CD4-positive, alpha-beta memory T cell (primary cell): ENCODE measurements around the gene OAT. TPM values are rescaled to one million over a fixed set of nuclear protein-coding genes. Genes with fewer than 3 reads are reported as not detected.
"Not testable (repeated sequence)": the region's sequence is repeated elsewhere in the genome, so short reads cannot be mapped to it uniquely, and the experiment has no call there.

Experiments
- CTCF ChIA-PET: fragments of 350-600 bp; sonication (Branson Sonifier 250); formaldehyde crosslinking; loops from one replicate; lab custom pipeline; 2021; ENCODE audit warnings: inconsistent platforms; ENCODE audit not compliant: partially characterized antibody; lab: Charles Lee
- POLR2A ChIA-PET: fragments of 350-600 bp; sonication (Branson Sonifier 250); formaldehyde crosslinking; loops from one replicate; lab custom pipeline; 2021; ENCODE audit not compliant: partially characterized antibody; lab: Charles Lee
- DNase-seq, 5 donors: peaks; one replicate each; pipeline versions ENCODE4 v3.0.0 to v3.0.0-alpha.2; 2020 to 2022; ENCODE audit warnings: mixed read lengths in 1 of 5
- H3K27ac ChIP-seq: one replicate; pipeline ENCODE4 v1.7.0; 2013; ENCODE audit warnings: low read depth, low read length
- H3K27me3 ChIP-seq: 2 replicates; pipeline ENCODE4 v1.7.0; 2013; ENCODE audit warnings: mild to moderate bottlenecking, low read length, moderate library complexity; ENCODE audit not compliant: insufficient read depth
- H3K36me3 ChIP-seq: 2 replicates; pipeline ENCODE4 v1.7.0; 2013; ENCODE audit warnings: mild to moderate bottlenecking, low read length, moderate library complexity; ENCODE audit not compliant: insufficient read depth
- H3K4me1 ChIP-seq: 2 replicates; pipeline ENCODE4 v1.7.0; 2013; ENCODE audit warnings: mild to moderate bottlenecking, low read length, moderate library complexity; ENCODE audit not compliant: insufficient read depth
- H3K4me3 ChIP-seq, 2 donors: one replicate each; pipeline ENCODE4 v1.7.0; 2013; ENCODE audit warnings: low read length in 2 of 2, mild to moderate bottlenecking in 1 of 2
- H3K9me3 ChIP-seq, 2 donors: one replicate each; pipeline ENCODE4 v1.7.0; 2013; ENCODE audit warnings: low read length in 2 of 2, control low read depth in 1 of 2; ENCODE audit not compliant: control insufficient read depth in 1 of 2
- H3K27ac Mint-ChIP-seq, 7 donors: one replicate each; pipeline ENCODE4 v1.8.0; 2020 to 2021; ENCODE audit warnings: mixed read lengths in 7 of 7, mild to moderate bottlenecking in 6 of 7, inconsistent platforms in 3 of 7, moderate library complexity in 3 of 7
- H3K27me3 Mint-ChIP-seq, 2 donors: one replicate each; pipeline ENCODE4 v1.8.0; 2020 to 2021; ENCODE audit warnings: mixed read lengths in 2 of 2
- H3K36me3 Mint-ChIP-seq, 2 donors: one replicate each; pipeline ENCODE4 v1.8.0; 2020 to 2021; ENCODE audit warnings: mixed read lengths in 2 of 2, inconsistent platforms in 1 of 2, mild to moderate bottlenecking in 1 of 2
- H3K4me1 Mint-ChIP-seq, 4 donors: one replicate each; pipeline ENCODE4 v1.8.0; 2020 to 2021; ENCODE audit warnings: mixed read lengths in 4 of 4, mild to moderate bottlenecking in 1 of 4
- H3K4me3 Mint-ChIP-seq, 8 donors: one replicate each; pipeline ENCODE4 v1.8.0; 2020 to 2021; ENCODE audit warnings: mixed read lengths in 8 of 8, mild to moderate bottlenecking in 7 of 8, moderate library complexity in 6 of 8, inconsistent platforms in 3 of 8
- H3K9me3 Mint-ChIP-seq, 8 donors: one replicate each; pipeline ENCODE4 v1.8.0; 2020 to 2021; ENCODE audit warnings: mixed read lengths in 8 of 8, mild to moderate bottlenecking in 5 of 8, inconsistent platforms in 3 of 8, moderate library complexity in 1 of 8
- intact Hi-C: fragments of 100-400 bp; cut with micrococcal nuclease; formaldehyde crosslinking; loops from one replicate; pipeline ENCODE4 v1.15.1; 2023
- polyA plus RNA-seq, 2 donors: library from polyadenylated mRNA; unstranded; fragments of 300-500 nt; fragmentation: Illumina TruSeq; gene quantifications; one replicate each; pipeline ENCODE4 v1.2.3, GENCODE V29; 2021
- total RNA-seq, 2 experiments: library from RNA; stranded (reverse); gene quantifications; one replicate each; pipeline ENCODE4 v1.2.3, GENCODE V29; 2021

OAT gene
- total and polyA plus RNA-seq, 4 experiments from 2014 or later = 34.8 to 80.4 (median 51.0) TPM

DNA sequence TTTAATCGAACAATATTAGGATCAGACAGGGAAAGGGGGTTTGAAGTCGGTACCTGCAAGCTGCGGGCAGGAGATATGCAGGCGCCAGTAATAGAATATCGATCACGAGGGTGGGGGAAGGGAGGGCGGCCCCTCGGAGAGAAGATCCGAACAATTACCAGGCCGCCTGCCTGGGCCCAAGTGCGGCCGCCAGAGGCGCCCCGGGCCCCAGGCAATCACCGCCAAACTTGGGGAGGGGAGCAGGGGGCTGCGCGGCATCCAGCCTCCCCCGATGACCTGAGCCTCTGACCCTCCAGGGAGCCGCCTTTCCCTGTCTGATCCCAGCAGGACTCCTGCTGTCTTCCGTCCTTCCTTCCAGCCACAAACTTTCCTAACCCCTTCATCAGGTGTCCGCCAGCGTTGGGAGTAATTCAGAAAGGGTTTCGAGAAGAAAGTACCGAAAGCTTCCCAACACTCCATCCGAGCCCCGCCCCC lies 30.0 kb upstream of the OAT start:
- no peak overlapping the region for H3K27ac Mint-ChIP-seq
- peak overlapping the region in 3 of 8 donors; percentile 49 to 77 (median 65) for H3K4me3 Mint-ChIP-seq
- ChIA-PET CTCF (interaction anchor here (0.6 kb wide), 1 partner anchor 16 kb away, joined by 3 read pairs; no protein-coding TSS in a partner anchor), POLR2A (no interaction called here)
- no peak for DNase-seq
- intact Hi-C loops = no loop called here
- Histone ChIP-seq H3K9me3 (no peaks in the 10 kb centered on the region), H3K27ac (no peak overlapping the region), H3K36me3 (no peaks in the 10 kb centered on the region), H3K4me1 (peaks cover 16% of the 10 kb centered on the region), H3K4me3 (no peak overlapping the region), H3K27me3 (peaks cover 36% of the 10 kb centered on the region)
- no peaks in the 10 kb centered on the region for H3K9me3 Mint-ChIP-seq
- no peaks in the 10 kb centered on the region for H3K36me3 Mint-ChIP-seq
- H3K27me3 Mint-ChIP-seq = peaks cover 64% of the 10 kb centered on the region in 2 donors
- peaks cover 11 to 33% (median 21%) of the 10 kb centered on the region in 4 donors for H3K4me1 Mint-ChIP-seq

DNA sequence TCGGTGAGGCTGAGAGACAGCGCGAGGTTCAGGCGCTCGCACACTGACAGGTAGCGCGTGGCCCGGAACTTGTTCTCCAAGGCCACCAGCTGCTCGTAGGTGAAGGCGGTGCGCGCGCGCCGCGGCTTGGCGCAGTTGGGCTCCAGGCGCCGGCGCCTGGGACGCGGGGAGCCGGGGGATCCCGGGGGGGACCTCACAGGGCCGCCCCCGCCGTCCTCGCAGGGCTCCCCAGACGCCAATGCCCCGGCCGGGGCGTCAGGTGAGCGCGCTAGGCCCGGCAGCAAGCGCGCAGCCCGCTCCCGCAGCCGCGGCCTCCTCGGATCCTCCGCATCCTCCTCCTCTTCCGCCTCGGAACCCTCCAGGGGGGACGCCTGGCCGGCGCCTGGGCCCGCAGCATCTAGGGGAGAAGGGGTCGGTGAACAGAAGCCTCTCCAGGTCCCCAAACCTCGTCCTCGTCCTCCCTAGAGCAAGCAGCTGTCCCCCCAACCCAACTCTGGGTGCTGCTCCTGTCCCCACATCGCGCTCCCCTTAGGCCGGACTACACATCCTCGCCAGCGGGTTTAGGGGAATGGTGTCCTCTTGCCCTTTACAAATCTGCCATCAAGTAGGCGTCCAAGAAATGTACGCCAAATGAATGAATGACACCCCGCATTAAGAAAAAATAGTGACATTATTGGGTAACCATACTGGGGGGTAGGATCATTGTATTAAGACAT lies 29.2 kb upstream of the OAT start:
- intact Hi-C loops = no loop called here
- peaks cover 61 to 64% of the 10 kb centered on the region in 2 donors for H3K27me3 Mint-ChIP-seq
- ChIA-PET CTCF (no interaction called here), POLR2A (no interaction called here)
- Histone ChIP-seq H3K4me3 (no peak overlapping the region), H3K9me3 (no peaks in the 10 kb centered on the region), H3K36me3 (no peaks in the 10 kb centered on the region), H3K27me3 (peaks cover 36% of the 10 kb centered on the region), H3K4me1 (peaks cover 16% of the 10 kb centered on the region), H3K27ac (no peak overlapping the region)
- H3K4me1 Mint-ChIP-seq = peaks cover 11 to 33% (median 21%) of the 10 kb centered on the region in 4 donors
- no peak overlapping the region for H3K27ac Mint-ChIP-seq
- H3K9me3 Mint-ChIP-seq = no peaks in the 10 kb centered on the region
- H3K36me3 Mint-ChIP-seq = no peaks in the 10 kb centered on the region
- DNase-seq = no peak
- H3K4me3 Mint-ChIP-seq = peak overlapping the region in 7 of 8 donors; percentile 28 to 79 (median 60)

DNA sequence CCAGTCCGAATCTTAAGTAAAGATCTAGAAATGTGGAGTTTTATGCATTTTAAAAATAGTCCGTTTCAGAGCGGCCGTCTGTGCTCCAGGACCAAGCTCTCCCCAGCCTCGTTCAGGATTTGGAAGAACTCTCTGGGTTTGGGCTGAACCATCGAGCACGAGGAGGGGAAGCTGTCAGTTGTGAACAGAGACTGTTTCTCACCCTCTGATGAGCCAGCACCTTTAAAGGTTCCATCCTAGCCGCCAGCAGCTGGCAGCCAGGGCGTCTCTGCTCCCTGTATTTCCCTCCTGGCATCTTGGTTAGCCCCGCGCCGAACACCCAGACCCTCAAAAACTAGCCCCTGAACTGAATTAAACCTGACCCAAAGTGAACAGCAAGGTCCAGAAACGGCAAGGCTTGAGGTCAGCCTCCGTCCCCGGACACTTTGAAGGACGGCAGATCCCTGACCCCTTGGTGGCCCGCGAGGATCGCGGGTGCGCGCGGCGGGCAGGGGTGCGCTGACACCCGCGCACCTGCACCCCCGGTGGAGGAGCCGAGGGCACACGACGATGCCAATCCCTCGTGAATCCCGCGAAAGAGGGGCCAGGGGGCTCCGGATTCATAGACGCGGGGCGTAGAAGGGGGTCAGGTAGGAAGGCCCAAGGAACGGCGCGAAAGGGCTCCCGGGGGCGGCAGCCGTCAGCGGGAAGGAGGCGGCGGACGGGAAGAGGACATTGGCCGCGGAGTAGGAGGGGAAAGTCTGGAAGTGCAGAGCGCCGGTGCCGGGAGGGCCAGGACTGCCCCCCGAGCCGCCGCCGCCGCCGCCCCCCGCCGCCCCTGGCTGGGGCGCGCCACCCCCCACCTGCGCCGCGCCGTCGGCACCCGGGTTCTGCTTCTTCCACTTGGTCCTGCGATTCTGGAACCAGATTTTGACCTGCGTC lies 28.4 kb upstream of the OAT start:
- Mint-ChIP-seq H3K4me3 (peak overlapping the region in 3 of 8 donors; percentile 10 to 55 (median 29)), H3K4me1 (peaks cover 11 to 33% (median 21%) of the 10 kb centered on the region in 4 donors), H3K36me3 (no peaks in the 10 kb centered on the region), H3K27ac (no peak overlapping the region), H3K27me3 (peaks cover 57 to 59% of the 10 kb centered on the region in 2 donors), H3K9me3 (no peaks in the 10 kb centered on the region)
- no peak overlapping the region for H3K27ac ChIP-seq
- H3K4me3 ChIP-seq = no peak overlapping the region
- peaks cover 36% of the 10 kb centered on the region for H3K27me3 ChIP-seq
- H3K36me3 ChIP-seq = no peaks in the 10 kb centered on the region
- H3K9me3 ChIP-seq = no peaks in the 10 kb centered on the region
- intact Hi-C loops = no loop called here
- H3K4me1 ChIP-seq = peaks cover 16% of the 10 kb centered on the region
- ChIA-PET CTCF (interaction anchor here (1.1 kb wide), 1 partner anchor 29 kb away, joined by 3 read pairs; the partner anchor contains the start of gene OAT), POLR2A (no interaction called here)
- no peak for DNase-seq

DNA sequence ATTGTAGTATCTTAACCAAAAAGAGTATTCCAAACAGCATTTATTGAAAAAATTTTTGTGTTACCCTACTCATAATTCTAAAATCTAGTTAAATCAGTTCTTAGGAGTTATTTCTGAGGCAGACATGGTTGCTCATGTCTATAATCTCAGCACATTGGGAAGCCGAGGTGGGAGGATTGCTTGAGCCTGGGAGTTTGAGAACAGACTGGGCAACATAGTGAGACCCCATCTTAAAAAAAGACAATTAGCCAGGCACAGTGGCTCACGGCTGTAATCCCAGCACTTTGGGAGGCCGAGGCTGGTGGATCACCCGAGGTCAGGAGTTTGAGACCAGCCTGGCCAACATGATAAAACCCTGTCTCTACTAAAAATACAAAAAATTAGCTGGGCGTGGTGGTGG lies 23.0 kb upstream of the OAT start:
- H3K27me3 Mint-ChIP-seq = peaks cover 24 to 34% of the 10 kb centered on the region in 2 donors
- H3K27ac Mint-ChIP-seq, DNase-seq, H3K36me3 ChIP-seq, H3K4me1 Mint-ChIP-seq, H3K4me3 ChIP-seq, CTCF ChIA-PET, POLR2A ChIA-PET, H3K4me1 ChIP-seq, H3K9me3 Mint-ChIP-seq, H3K27me3 ChIP-seq, H3K9me3 ChIP-seq, intact Hi-C loops, H3K27ac ChIP-seq, H3K36me3 Mint-ChIP-seq, H3K4me3 Mint-ChIP-seq: not testable (repeated sequence)

DNA sequence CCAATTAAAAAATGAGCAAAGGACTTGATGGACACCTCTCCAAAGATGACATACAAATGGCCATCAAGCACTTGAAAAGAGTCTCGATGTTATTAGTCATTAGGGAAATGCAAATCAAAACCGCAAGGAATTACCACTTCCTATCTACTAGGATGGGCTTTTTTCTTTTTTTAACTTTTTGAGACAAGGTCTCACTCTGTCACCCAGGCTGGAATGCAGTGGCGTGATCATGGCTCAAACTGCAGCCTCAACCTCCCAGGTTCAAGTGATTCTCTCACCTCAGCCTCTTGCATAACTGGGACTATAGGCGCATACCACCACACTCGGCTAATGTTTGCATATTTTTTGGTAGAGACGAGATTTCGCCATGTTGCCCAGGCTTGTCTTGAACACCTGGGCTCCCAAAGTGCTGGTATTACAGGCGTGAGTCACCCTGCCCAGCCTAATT lies 17.5 kb upstream of the OAT start:
- Mint-ChIP-seq H3K4me3 (no peak overlapping the region), H3K4me1 (peaks cover 0 to 6% (median 2%) of the 10 kb centered on the region in 4 donors), H3K27ac (no peak overlapping the region), H3K9me3 (no peaks in the 10 kb centered on the region), H3K36me3 (no peaks in the 10 kb centered on the region), H3K27me3 (peaks cover 5 to 7% of the 10 kb centered on the region in 2 donors)
- Histone ChIP-seq H3K4me1 (no peaks in the 10 kb centered on the region), H3K27ac (no peak overlapping the region), H3K9me3 (no peaks in the 10 kb centered on the region), H3K27me3 (no peaks in the 10 kb centered on the region), H3K36me3 (no peaks in the 10 kb centered on the region), H3K4me3 (no peak overlapping the region)
- ChIA-PET POLR2A (no interaction called here), CTCF (no interaction called here)
- DNase-seq = no peak
- intact Hi-C loops = no loop called here

DNA sequence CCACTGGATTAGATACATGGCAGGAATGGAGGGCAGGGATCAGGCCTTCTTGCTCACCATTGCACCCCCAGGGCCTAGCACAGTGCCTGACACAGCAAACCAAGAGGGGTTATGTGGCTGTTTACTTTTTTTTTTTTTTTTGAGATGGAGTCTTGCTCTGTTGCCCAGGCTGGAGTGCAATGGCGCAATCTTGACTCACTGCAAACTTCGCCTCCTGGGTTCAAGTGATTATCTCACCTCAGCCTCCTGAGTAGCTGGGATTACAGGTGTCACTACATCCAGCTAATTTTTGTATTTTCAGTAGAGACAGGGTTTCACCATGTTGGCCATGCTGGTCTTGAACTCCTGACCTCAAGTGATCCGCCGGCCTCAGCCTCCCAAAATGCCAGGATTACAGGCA lies 17.0 kb upstream of the OAT start:
- H3K27ac ChIP-seq, intact Hi-C loops, H3K4me3 Mint-ChIP-seq, POLR2A ChIA-PET, DNase-seq, CTCF ChIA-PET, H3K36me3 ChIP-seq, H3K9me3 ChIP-seq, H3K4me3 ChIP-seq, H3K27ac Mint-ChIP-seq, H3K4me1 Mint-ChIP-seq, H3K36me3 Mint-ChIP-seq, H3K27me3 Mint-ChIP-seq, H3K9me3 Mint-ChIP-seq, H3K4me1 ChIP-seq, H3K27me3 ChIP-seq: not testable (repeated sequence)

DNA sequence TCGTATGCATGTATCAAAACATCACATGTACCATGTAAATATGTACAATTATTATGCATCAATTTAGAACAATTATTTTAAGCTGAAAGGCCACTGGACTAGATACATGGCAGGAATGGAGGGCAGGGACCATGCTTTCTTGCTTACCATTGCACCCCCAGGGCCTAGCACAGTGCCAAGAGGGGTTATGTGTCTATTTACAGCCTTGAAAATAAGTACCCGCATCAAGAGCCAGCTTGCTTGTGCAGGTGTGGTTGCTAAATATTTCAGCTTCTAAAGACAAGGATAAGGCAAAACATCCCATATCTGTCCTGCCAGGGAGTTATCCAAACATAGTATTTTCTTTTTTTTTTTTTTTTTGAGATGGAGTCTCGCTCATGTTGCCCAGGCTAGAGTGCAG lies 14.7 kb upstream of the OAT start:
- intact Hi-C loops = no loop called here
- H3K9me3 Mint-ChIP-seq = no peaks in the 10 kb centered on the region
- Histone ChIP-seq H3K27me3 (no peaks in the 10 kb centered on the region), H3K4me3 (no peak overlapping the region), H3K27ac (no peak overlapping the region), H3K9me3 (no peaks in the 10 kb centered on the region), H3K4me1 (no peaks in the 10 kb centered on the region), H3K36me3 (no peaks in the 10 kb centered on the region)
- no peaks in the 10 kb centered on the region for H3K36me3 Mint-ChIP-seq
- no peak overlapping the region for H3K27ac Mint-ChIP-seq
- H3K4me1 Mint-ChIP-seq = peaks cover 0 to 6% (median 2%) of the 10 kb centered on the region in 4 donors
- no peak overlapping the region for H3K4me3 Mint-ChIP-seq
- ChIA-PET CTCF (interaction anchor here (0.7 to 1.6 kb wide), 3 partner anchors 9 to 489 kb away, joined by 3 read pairs; no protein-coding TSS in a partner anchor), POLR2A (no interaction called here)
- no peak for DNase-seq
- peaks cover 5 to 10% of the 10 kb centered on the region in 2 donors for H3K27me3 Mint-ChIP-seq
